Cardiac septum (tissue), 1 donor: ENCODE results near the gene KDSR. TPM values are rescaled to one million over a fixed set of nuclear protein-coding genes. Genes with fewer than 3 reads are reported as not detected.

Experiments
- DNase-seq: peaks from one replicate; pipeline ENCODE4 v3.0.0-alpha.2; 2020; ENCODE audit warnings: low spot score
- intact Hi-C: fragments of 100-400 bp; cut with DNase I; formaldehyde crosslinking; loops from one replicate; pipeline ENCODE4 v1.14.0; 2022
- total RNA-seq: library from RNA; stranded (reverse); fragmentation: NEBNext Ultra II Directional; extraction: Animal tissue kit (Norgen Biotek cat#: 25700); gene quantifications from one replicate; pipeline ENCODE4 v1.2.1, GENCODE V29; 2021
- donor health status: DM: no; HTN: no; CAD: no.

Gene KDSR
- total RNA-seq, 1 donor from 2014 or later, result 54.3 TPM

DNA sequence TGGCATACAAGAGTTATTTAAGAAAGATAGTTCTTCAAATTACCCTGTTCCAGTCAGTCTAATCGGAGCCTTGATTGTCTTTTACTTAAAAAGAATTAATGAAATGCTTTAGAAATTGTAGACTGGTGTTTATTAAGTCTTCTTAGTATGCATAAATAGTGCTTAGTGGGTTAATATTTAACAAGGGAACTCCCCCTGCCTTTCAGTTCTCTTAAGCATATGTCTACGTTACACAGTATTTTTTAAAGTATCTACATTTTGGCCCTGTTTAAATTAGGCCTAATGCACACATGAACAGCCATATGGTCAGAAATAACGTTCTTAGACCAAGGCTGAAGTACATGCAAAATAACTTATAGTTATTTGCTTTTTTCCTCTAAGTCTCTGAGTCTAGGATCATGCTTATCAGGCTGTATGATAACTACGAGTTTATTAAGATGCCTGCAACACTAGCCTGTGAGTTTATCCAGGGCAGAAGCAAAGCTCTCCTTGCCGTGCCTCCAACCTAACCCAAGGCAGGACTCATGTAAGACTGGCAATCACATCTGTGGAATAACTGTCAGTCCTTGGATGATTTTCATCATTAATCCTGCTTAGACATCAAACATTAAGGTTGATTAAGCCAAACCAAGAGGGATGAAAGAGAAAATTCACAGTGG lies 54.1 kb downstream of the KDSR start:
- intact Hi-C loops, result no loop called here
- DNase-seq, result no peak

DNA sequence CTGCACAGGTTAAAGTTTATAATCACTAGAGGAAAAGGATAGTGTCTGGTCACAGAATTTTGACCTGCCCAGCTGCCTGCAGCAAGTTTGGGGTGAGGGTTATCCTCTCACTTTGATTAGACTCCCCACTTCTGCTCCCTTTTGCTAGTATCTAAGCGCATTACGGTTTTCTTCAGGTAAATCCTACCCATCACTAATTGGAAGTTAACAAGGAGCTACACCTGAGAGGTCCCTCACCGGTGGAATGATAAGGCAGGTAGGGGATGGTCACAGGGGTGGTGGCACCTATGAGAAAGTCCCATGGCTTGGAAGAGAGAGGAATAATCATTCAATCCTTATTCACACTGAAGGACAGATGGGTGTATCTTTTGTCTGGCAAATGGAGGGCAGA lies 55.0 kb downstream of the KDSR start:
- DNase-seq, result no peak
- intact Hi-C loops, result no loop called here

GRCh38 chr18:63311118-63312018 lies 55.6 kb downstream of the KDSR start:
- intact Hi-C loops, result no loop called here
- DNase-seq, result no peak

DNA sequence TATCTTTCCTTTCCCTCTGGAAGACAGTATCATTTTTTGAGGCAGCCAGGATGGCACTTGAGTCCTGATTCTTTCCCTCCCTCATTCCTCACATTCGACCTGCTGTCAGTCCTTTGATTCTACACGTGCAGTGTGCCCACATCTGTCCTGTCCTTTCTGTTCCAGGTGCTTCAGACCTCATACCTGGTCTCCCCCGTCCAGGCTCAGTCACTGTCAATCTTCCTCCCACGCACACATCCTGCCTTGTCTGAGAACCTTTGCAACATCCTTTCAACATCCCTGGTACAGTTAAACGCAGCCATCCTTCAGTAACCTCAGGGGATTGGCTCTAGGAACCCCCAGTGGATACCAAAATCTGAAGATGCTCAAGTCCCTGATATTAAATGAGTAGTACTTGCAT lies 57.6 kb downstream of the KDSR start:
- intact Hi-C loops, result no loop called here
- no peak for DNase-seq

GRCh38 chr18:63307551-63308200 lies 59.3 kb downstream of the KDSR start:
- intact Hi-C loops, result no loop called here
- no peak for DNase-seq

- intact Hi-C loops, result no loop called here
- DNase-seq, result no peak
Observed at GRCh38 chr18:63306819-63307550, 60.0 kb downstream of the KDSR start.

DNA sequence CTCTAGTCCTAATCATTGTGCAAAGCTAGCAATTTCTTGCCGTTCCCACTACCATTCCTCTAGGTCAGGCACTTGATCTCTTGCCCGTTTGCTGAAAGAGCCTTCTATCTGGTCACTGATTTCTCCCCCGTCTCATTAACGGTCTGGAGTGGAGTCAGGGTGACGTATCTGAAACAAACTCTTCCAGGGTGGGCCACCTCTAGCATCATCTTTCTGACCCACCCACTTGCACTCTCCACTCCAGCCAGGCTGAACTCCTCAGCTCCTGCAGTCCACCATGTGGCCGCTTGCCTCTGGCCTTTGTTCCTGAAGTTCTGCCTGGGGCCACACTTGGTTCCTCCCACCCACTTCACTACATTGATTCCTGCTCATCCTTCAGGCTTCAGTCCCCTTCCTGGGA lies 60.8 kb downstream of the KDSR start:
- DNase-seq, result no peak
- intact Hi-C loops, result no loop called here

- DNase-seq, result no peak
Observed at GRCh38 chr18:63303547-63303946, 63.5 kb downstream of the KDSR start.

GRCh38 chr18:63302636-63303405 lies 64.2 kb downstream of the KDSR start:
- intact Hi-C loops, result no loop called here
- no peak for DNase-seq

More at GRCh38 chr18:63303547-63303946, 63.5 kb downstream of the KDSR start:
- intact Hi-C loops, result no loop called here

- DNase-seq, result no peak
- intact Hi-C loops, result no loop called here
Observed at GRCh38 chr18:63302220-63302619, 64.8 kb downstream of the KDSR start.

GRCh38 chr18:63301434-63301833 lies 65.6 kb downstream of the KDSR start:
- intact Hi-C loops, result no loop called here
- DNase-seq, result no peak

DNA sequence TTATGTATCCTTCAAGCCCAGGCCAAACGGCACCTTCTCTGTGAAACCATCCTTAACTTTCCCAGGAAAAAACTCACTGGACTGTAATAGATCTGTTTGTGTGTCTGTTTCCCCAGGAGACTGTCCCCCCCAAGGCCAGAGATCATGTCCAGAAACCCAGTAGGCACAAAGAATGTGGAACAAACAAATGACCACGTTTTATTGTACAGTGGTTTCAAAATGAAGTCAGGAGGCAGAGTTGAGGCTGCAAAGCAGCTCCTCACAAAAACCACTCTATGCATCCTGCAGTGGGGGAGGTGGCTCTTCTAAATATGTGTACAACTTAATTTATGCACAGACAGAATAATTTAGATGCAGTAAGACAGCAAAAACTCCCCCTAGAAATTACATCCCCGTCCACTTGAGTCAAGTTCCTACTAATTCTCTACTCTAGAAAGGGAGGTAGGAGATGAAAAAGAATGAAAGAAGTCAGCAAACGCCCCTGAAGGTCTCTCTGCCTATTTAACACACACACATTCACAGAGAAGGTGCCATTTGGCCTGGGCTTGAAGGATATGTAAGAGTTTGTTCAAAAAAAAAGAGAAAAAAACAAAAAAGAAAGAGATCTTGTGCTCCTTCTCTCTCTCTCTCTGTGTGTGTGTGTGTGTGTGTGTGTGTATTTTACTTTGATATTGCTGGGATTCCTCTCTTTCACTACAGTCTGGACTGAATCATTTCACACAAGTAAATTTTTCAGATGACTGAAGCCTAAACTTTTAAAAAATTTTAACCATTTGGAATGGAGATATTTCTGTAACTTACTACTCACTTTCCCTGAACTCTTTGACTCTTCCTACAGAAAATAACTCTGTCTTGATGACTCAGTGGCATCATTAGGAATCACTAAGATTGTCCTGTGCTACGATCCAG lies 66.9 kb downstream of the KDSR start:
- intact Hi-C loops, result no loop called here
- DNase-seq, result no peak

DNA sequence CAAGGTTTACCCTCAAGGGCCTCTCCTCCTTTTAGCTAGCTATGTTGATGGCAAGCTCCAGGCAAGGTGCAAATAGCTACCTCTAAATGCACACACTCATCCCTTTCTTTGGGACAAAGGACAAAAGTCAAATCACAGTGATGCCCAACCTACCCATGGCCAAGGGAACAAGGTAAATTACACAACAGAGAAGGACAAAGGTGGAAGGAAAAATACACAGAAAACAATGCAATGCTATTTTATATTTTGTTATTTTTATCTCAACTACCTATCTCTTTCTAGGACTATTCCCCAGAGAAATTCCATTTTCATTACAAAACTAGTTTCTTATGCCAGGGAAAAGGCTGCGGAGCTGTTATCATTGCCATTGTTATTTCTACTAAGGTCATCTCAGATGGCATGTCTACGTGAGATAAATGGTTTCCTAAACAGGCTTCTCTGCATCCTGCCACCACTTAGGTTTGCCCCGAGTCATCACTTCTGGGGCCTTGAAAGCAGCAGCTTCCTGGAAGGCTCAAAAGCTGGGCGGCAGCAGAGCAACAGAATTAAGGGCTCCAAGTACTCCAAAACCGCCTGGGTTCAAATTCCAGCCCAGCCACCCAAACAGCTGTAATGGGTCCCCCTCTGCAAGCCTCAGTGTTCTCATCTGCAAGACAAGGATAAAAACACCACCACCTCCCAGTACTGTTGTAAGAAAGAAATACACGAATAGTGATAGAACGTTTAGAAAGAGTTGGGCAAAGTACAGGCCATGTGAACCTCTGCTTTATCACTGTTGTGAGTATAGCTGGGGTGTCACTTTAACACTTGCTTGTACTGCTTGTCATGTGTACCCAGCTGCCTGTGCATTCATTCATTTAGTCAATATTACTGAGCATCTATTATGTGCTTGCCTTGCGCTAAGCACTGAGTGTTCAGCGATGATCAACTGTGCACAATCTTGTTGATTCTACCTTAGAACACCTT lies 68.3 kb downstream of the KDSR start:
- no peak for DNase-seq
- intact Hi-C loops, result no loop called here

GRCh38 chr18:63297687-63298399 lies 69.2 kb downstream of the KDSR start:
- intact Hi-C loops, result no loop called here
- no peak for DNase-seq

GRCh38 chr18:63293935-63294334 lies 73.1 kb downstream of the KDSR start:
- DNase-seq, result no peak
- intact Hi-C loops, result no loop called here
